Activated CD4-positive, CD25-positive, alpha-beta regulatory T cell treated with anti-CD3 and anti-CD28 coated beads, Interleukin-2, amount 50 U/mL, for 24 hours (primary cell): Measurements from ENCODE around the gene OLFML1.
A peak's percentile ranks its signal among the peaks of the same experiment; 100 is the strongest.

ENCODE experiments used
- ATAC-seq, 2 donors: fragments of 150-1000 bp; cut with Tn5 transposase; one replicate each; pipeline ENCODE4 v1.10.0; 2021; ENCODE audit warnings: mild to moderate bottlenecking in 1 of 2, moderate library complexity in 1 of 2

OLFML1 gene

GRCh38 chr11:7484131-7484530, 1.2 kb upstream of the OLFML1 start:
- ATAC-seq: no peak

- ATAC-seq: no peak
Observed at GRCh38 chr11:7484645-7485044, 661 bp upstream of the OLFML1 start.

GRCh38 chr11:7486098-7486780, 933 bp downstream of the OLFML1 start:
- no peak for ATAC-seq

- ATAC-seq: no peak
Observed at GRCh38 chr11:7486781-7487140, 1.5 kb downstream of the OLFML1 start.

- ATAC-seq: no peak
Observed at GRCh38 chr11:7487360-7487759, 2.1 kb downstream of the OLFML1 start.

- ATAC-seq: no peak
Observed at GRCh38 chr11:7488681-7489080, 3.4 kb downstream of the OLFML1 start.

- no peak for ATAC-seq
Observed at GRCh38 chr11:7489376-7489775, 4.1 kb downstream of the OLFML1 start.

- no peak for ATAC-seq
Observed at GRCh38 chr11:7490054-7490453, 4.7 kb downstream of the OLFML1 start.

- no peak for ATAC-seq
Observed at GRCh38 chr11:7490535-7490934, 5.2 kb downstream of the OLFML1 start.

- no peak for ATAC-seq
Observed at GRCh38 chr11:7492253-7492652, 6.9 kb downstream of the OLFML1 start.

GRCh38 chr11:7493670-7494069, 8.4 kb downstream of the OLFML1 start:
- no peak for ATAC-seq

- no peak for ATAC-seq
Observed at GRCh38 chr11:7494086-7494745, 8.9 kb downstream of the OLFML1 start.

GRCh38 chr11:7495882-7496551, 10.7 kb downstream of the OLFML1 start:
- peak; percentile 58 to 78 for ATAC-seq

GRCh38 chr11:7498193-7498592, 12.9 kb downstream of the OLFML1 start:
- ATAC-seq: no peak

GRCh38 chr11:7499081-7499480, 13.8 kb downstream of the OLFML1 start:
- ATAC-seq: no peak

- no peak for ATAC-seq
Observed at GRCh38 chr11:7500251-7500650, 14.9 kb downstream of the OLFML1 start.

- ATAC-seq: no peak
Observed at GRCh38 chr11:7501251-7501650, 15.9 kb downstream of the OLFML1 start.

- no peak for ATAC-seq
Observed at GRCh38 chr11:7501894-7502293, 16.6 kb downstream of the OLFML1 start.

GRCh38 chr11:7506243-7506642, 20.9 kb downstream of the OLFML1 start:
- ATAC-seq: no peak

- ATAC-seq: no peak
Observed at GRCh38 chr11:7508087-7508486, 22.8 kb downstream of the OLFML1 start.

GRCh38 chr11:7509966-7510365, 24.7 kb downstream of the OLFML1 start:
- ATAC-seq: no peak

- no peak for ATAC-seq
Observed at GRCh38 chr11:7511401-7511800, 26.1 kb downstream of the OLFML1 start.

- peak; percentile 12 to 17 for ATAC-seq
Observed at GRCh38 chr11:7512525-7513233, 27.4 kb downstream of the OLFML1 start.
